NT2/D1 (cell line): ENCODE measurements around the gene MIER2.
"Not testable (repeated sequence)": the region's sequence is repeated elsewhere in the genome, so short reads cannot be mapped to it uniquely, and the experiment has no call there.

ENCODE experiments used
- DNase-seq: peaks from one replicate; pipeline ENCODE4 v3.0.0-alpha.2; 2011; ENCODE audit warnings: low read depth, low spot score
- H3K27me3 ChIP-seq: 2 replicates; pipeline ENCODE4 v1.6.0; 2011; ENCODE audit warnings: mild to moderate bottlenecking; ENCODE audit not compliant: insufficient read length, insufficient read depth
- H3K36me3 ChIP-seq: 2 replicates; pipeline ENCODE4 v1.6.1; 2011; ENCODE audit warnings: mild to moderate bottlenecking, low read length, mixed read lengths; ENCODE audit not compliant: insufficient read depth, insufficient read length
- H3K4me1 ChIP-seq: 2 replicates; pipeline ENCODE4 v1.5.1; 2011; ENCODE audit not compliant: insufficient read depth, insufficient read length
- H3K4me3 ChIP-seq: 2 replicates; pipeline ENCODE4 v1.5.1; 2011; ENCODE audit warnings: low read depth; ENCODE audit not compliant: insufficient read length
- H3K9ac ChIP-seq: 2 replicates; pipeline ENCODE4 v1.6.0; 2011; ENCODE audit warnings: low read depth; ENCODE audit not compliant: insufficient read length
- H3K9me3 ChIP-seq: 2 replicates; pipeline ENCODE4 v1.5.1; 2011; ENCODE audit warnings: mild to moderate bottlenecking, low read length; ENCODE audit not compliant: insufficient read depth
- SUZ12 ChIP-seq: IDR thresholded peaks from 2 replicates; pipeline ENCODE4 v1.6.1; 2011; ENCODE audit not compliant: insufficient read length, insufficient read depth; ENCODE audit errors: extremely low read depth
- YY1 ChIP-seq: IDR thresholded peaks from 2 replicates; pipeline ENCODE4 v1.6.1; 2011; ENCODE audit not compliant: insufficient read length, insufficient read depth
- ZNF274 ChIP-seq: IDR thresholded peaks from 2 replicates; pipeline ENCODE4 v1.6.1; 2011; ENCODE audit warnings: mild to moderate bottlenecking, low read depth, low read length

MIER2 gene

GRCh38 chr19:262125-262524, 82.5 kb downstream of the MIER2 start:
- Histone ChIP-seq H3K4me3 (no peak overlapping the region), H3K36me3 (no peaks in the 10 kb centered on the region), H3K9me3 (no peaks in the 10 kb centered on the region), H3K4me1 (no peaks in the 10 kb centered on the region), H3K27me3 (peaks cover 22% of the 10 kb centered on the region), H3K9ac (no peak overlapping the region)
- TF ChIP-seq SUZ12 (no peak), ZNF274 (no peak), YY1 (no peak)
- DNase-seq, result no peak

GRCh38 chr19:256804-257203, 87.8 kb downstream of the MIER2 start:
- not testable (repeated sequence) for DNase-seq, H3K4me3 ChIP-seq, H3K9me3 ChIP-seq, H3K9ac ChIP-seq, H3K27me3 ChIP-seq, H3K36me3 ChIP-seq, H3K4me1 ChIP-seq
